Esophagus (tissue), 2 donors: ENCODE measurements around the gene ERC1. TPM values are rescaled to one million over a fixed set of nuclear protein-coding genes. Genes with fewer than 3 reads are reported as not detected.
"Not testable (repeated sequence)": the region's sequence is repeated elsewhere in the genome, so short reads cannot be mapped to it uniquely, and the experiment has no call there.

Experiments used
- H3K27ac ChIP-seq, 2 donors: one replicate each; pipeline ENCODE4 v1.5.1; 2013; ENCODE audit warnings: low read depth in 2 of 2, mild to moderate bottlenecking in 2 of 2, inconsistent platforms in 1 of 2, low read length in 1 of 2, moderate library complexity in 1 of 2
- H3K27me3 ChIP-seq, 2 donors: one replicate each; pipeline ENCODE4 v1.6.1; 2013; ENCODE audit warnings: low read length in 2 of 2, control low read depth in 1 of 2, mild to moderate bottlenecking in 1 of 2; ENCODE audit not compliant: insufficient read depth in 2 of 2, control insufficient read depth in 1 of 2
- H3K36me3 ChIP-seq, 2 donors: one replicate each; pipeline ENCODE4 v1.6.1; 2013; ENCODE audit warnings: low read length in 1 of 2; ENCODE audit not compliant: control insufficient read depth in 2 of 2, insufficient read depth in 2 of 2
- H3K4me1 ChIP-seq, 2 donors: one replicate each; pipeline ENCODE4 v1.6.1; 2013; ENCODE audit warnings: low read length in 1 of 2; ENCODE audit not compliant: control insufficient read depth in 2 of 2, insufficient read depth in 2 of 2
- H3K4me3 ChIP-seq, 2 donors: one replicate each; pipeline ENCODE4 v1.5.1; 2013; ENCODE audit warnings: low read length in 2 of 2, mild to moderate bottlenecking in 2 of 2, low read depth in 1 of 2, moderate library complexity in 1 of 2
- H3K9me3 ChIP-seq, 2 donors: one replicate each; pipeline ENCODE4 v1.6.1; 2013; ENCODE audit warnings: mild to moderate bottlenecking in 2 of 2, low read depth in 1 of 2, low read length in 1 of 2, moderate library complexity in 1 of 2; ENCODE audit not compliant: control insufficient read depth in 2 of 2, insufficient read depth in 1 of 2
- WGBS, 2 donors: extraction: QIAGEN DNeasy Blood & Tissue Kit; methylation state at CpG; one replicate each; pipeline ENCODE4 v1.1.7; 2013; 5-methylcytosine and 5-hydroxymethylcytosine counted together
- polyA plus RNA-seq, 2 donors: library from polyadenylated mRNA; stranded (reverse); fragments of 200-250 nt; gene quantifications; one replicate each; pipeline ENCODE4 v1.2.3, GENCODE V29; 2013
- donor health status: healthy with polysubstance abuse.
- donor health status: Bipolar disorder and iron deficiency.

Gene ERC1
- polyA plus RNA-seq, 2 donors, result 6.4 to 8.7 TPM

- Histone ChIP-seq H3K4me3 (no peak overlapping the region), H3K9me3 (no peaks in the 10 kb centered on the region), H3K27ac (no peak overlapping the region), H3K36me3 (no peaks in the 10 kb centered on the region), H3K4me1 (no peaks in the 10 kb centered on the region), H3K27me3 (no peaks in the 10 kb centered on the region)
- 90 to 92% methylated on average over 4 of the region's 4 CpGs for WGBS, 2 donors
Measured at GRCh38 chr12:996881-997280, 5.9 kb downstream of the ERC1 start.

GRCh38 chr12:997505-997904 is 6.5 kb downstream of the ERC1 start:
- H3K4me3 ChIP-seq, result no peak overlapping the region
- WGBS, 2 donors, result 86 to 92% methylated on average over 1 of the region's 1 CpG
- H3K27ac ChIP-seq, result no peak overlapping the region

GRCh38 chr12:998020-998874 is 7.2 kb downstream of the ERC1 start:
- H3K9me3 ChIP-seq, result no peaks in the 10 kb centered on the region
- 82 to 87% methylated on average over 6 of the region's 6 CpGs for WGBS, 2 donors
- H3K27me3 ChIP-seq, result no peaks in the 10 kb centered on the region
- H3K36me3 ChIP-seq, result no peaks in the 10 kb centered on the region
- no peak overlapping the region for H3K27ac ChIP-seq
- no peak overlapping the region for H3K4me3 ChIP-seq
- H3K4me1 ChIP-seq, result no peaks in the 10 kb centered on the region

More at GRCh38 chr12:997505-997904, 6.5 kb downstream of the ERC1 start:
- no peaks in the 10 kb centered on the region for H3K36me3 ChIP-seq
- H3K4me1 ChIP-seq, result no peaks in the 10 kb centered on the region
- H3K9me3 ChIP-seq, result no peaks in the 10 kb centered on the region
- no peaks in the 10 kb centered on the region for H3K27me3 ChIP-seq

- not testable (repeated sequence) for H3K36me3 ChIP-seq, H3K27ac ChIP-seq, H3K27me3 ChIP-seq, H3K4me3 ChIP-seq, H3K9me3 ChIP-seq, H3K4me1 ChIP-seq
- WGBS, 2 donors, result 90 to 96% methylated on average over 7 of the region's 7 CpGs
Measured at GRCh38 chr12:999736-1000135, 8.7 kb downstream of the ERC1 start.

GRCh38 chr12:1001507-1001906 is 10.5 kb downstream of the ERC1 start:
- H3K4me1 ChIP-seq, result peaks cover 0 to 2% of the 10 kb centered on the region in 2 donors
- H3K4me3 ChIP-seq, result no peak overlapping the region
- no peaks in the 10 kb centered on the region for H3K9me3 ChIP-seq
- 98 to 99% methylated on average over 3 of the region's 3 CpGs for WGBS, 2 donors
- H3K36me3 ChIP-seq, result no peaks in the 10 kb centered on the region
- H3K27ac ChIP-seq, result no peak overlapping the region
- H3K27me3 ChIP-seq, result no peaks in the 10 kb centered on the region

- peaks cover 0 to 2% of the 10 kb centered on the region in 2 donors for H3K4me1 ChIP-seq
- no peaks in the 10 kb centered on the region for H3K27me3 ChIP-seq
- no peak overlapping the region for H3K27ac ChIP-seq
- no peaks in the 10 kb centered on the region for H3K36me3 ChIP-seq
- no peak overlapping the region for H3K4me3 ChIP-seq
- 68 to 69% methylated on average over 3 of the region's 3 CpGs for WGBS, 2 donors
- no peaks in the 10 kb centered on the region for H3K9me3 ChIP-seq
Measured at GRCh38 chr12:1003600-1004271, 12.7 kb downstream of the ERC1 start.

GRCh38 chr12:1006255-1006654 is 15.2 kb downstream of the ERC1 start:
- 65 to 74% methylated on average over 6 of the region's 6 CpGs for WGBS, 2 donors
- H3K4me1 ChIP-seq, result peaks cover 1 to 2% of the 10 kb centered on the region in 2 donors
- H3K27me3 ChIP-seq, result no peaks in the 10 kb centered on the region
- H3K36me3 ChIP-seq, result no peaks in the 10 kb centered on the region
- no peaks in the 10 kb centered on the region for H3K9me3 ChIP-seq
- no peak overlapping the region for H3K4me3 ChIP-seq
- no peak overlapping the region for H3K27ac ChIP-seq

- WGBS, 2 donors, result 95 to 100% methylated on average over 2 of the region's 2 CpGs
- H3K4me3 ChIP-seq, result no peak overlapping the region
- no peaks in the 10 kb centered on the region for H3K27me3 ChIP-seq
- H3K4me1 ChIP-seq, result peaks cover 2% of the 10 kb centered on the region in 2 donors
- H3K9me3 ChIP-seq, result no peaks in the 10 kb centered on the region
- no peaks in the 10 kb centered on the region for H3K36me3 ChIP-seq
- no peak overlapping the region for H3K27ac ChIP-seq
Measured at GRCh38 chr12:1007276-1007675, 16.3 kb downstream of the ERC1 start.

GRCh38 chr12:1007994-1008393 is 17.0 kb downstream of the ERC1 start:
- WGBS, 2 donors, result 85 to 92% methylated on average over 7 of the region's 7 CpGs
- Histone ChIP-seq H3K27ac (no peak overlapping the region), H3K4me3 (no peak overlapping the region), H3K36me3 (no peaks in the 10 kb centered on the region), H3K4me1 (peaks cover 2% of the 10 kb centered on the region in 2 donors), H3K9me3 (no peaks in the 10 kb centered on the region), H3K27me3 (no peaks in the 10 kb centered on the region)
